NK-92 (cell line): ENCODE measurements around the gene ZBTB45.
"Not testable (repeated sequence)": the region's sequence is repeated elsewhere in the genome, so short reads cannot be mapped to it uniquely, and the experiment has no call there.

Experiments
- DNase-seq: peaks from one replicate; lab custom pipeline; 2025; ENCODE audit not compliant: unreplicated experiment; lab: John Stamatoyannopoulos, UW

Gene ZBTB45

DNA sequence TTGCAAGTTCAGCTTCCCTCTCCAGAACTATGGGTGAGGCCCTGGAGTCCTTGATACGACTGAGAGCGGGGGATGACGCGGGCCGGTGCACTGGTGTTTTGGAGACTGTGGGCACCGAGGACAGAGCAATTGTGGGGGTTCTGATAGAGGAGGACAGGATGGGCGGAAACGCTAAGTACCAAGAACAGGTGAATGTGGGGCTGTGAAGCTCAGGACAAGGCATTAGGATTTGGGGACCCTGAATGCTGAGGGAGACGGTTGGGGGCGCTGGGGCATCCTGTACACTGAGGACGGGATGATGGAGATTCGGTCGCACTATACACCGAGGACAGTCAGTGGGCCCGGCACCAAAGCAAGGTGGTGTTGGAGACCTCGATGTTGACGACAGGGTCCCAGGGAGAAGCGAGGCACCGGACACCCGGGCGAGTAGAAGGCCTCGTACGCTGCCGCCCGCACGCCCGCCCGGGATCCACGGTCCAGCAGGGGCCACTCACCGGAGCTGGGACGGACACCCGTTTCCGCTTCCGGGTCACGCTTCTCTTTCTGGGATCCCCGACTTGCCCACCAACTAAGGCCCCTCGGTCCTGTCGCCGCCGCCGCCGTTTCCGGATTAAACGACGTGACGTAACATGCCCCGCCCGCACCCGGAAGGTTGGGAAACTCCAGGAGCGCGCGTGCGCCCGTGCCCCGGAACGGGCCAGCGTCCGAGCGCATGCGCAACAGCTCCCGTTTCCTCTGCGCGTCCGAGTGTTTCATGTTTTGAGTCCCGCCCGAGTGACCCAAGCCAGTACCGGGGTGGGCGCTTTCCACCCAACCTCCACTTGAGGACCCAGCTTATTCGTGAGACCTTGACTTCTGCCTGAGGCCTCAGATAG, 35.1 kb upstream of the ZBTB45 start, which contains the start of gene CHMP2A:
Gene CHMP2A, minus strand, starts transcription at position 612 of the 875 bp plus-strand sequence. CDS start 893 bp downstream, outside the sequence.
- DNase-seq: no peak

DNA sequence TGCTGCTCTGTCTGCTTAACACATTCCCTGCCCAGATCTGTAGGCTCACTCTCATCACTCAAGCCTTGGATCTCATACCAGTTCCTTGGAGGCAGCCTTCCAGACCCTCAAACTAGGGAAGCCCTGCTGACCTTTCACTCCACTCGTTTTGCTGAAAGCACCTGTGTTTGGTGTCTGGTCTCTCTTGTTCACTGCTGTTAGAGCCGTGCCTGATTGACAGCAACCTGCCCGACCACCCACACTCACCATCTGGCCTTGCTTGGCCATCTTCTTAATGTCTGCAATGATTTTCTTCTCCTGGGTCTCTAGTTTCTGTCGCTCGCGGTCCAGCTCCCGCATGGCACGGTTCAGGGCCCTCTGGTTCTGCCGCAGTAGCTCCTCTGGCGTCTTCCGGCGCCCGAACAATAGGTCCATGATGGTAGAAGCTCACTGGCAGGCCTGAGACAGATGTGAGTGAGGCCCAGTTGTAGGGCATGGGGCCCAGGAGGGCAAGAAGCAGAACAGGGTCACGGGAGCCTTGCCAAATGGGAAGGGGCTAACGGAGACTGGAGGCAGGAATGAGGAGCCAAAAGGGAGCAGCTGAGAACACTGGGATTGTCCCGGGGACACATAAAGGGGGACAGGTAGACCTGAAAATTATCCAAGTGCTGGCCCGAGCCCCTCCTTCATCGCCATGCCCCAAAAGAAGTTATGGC, 34.3 kb upstream of the ZBTB45 start:
- no peak for DNase-seq

DNA sequence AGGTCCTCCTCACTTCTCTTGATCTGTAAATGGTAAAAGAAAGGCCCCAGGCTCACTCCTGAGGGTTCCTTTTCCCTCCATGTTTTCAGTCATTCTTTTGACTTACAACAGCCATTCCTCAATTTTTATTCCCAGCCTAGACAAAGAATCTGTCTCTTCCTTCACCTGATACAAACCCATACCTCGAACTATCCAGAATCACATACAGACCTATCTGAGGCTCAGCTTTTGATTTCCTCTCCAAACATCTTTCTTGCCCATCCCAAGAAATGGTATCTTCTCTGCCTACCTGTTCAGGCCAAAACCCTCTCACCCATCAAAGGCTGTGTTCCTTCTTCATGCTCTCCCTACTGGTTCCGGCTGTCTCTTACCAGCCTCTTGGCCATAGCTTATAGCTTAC, 33.0 kb upstream of the ZBTB45 start:
- DNase-seq: no peak

DNA sequence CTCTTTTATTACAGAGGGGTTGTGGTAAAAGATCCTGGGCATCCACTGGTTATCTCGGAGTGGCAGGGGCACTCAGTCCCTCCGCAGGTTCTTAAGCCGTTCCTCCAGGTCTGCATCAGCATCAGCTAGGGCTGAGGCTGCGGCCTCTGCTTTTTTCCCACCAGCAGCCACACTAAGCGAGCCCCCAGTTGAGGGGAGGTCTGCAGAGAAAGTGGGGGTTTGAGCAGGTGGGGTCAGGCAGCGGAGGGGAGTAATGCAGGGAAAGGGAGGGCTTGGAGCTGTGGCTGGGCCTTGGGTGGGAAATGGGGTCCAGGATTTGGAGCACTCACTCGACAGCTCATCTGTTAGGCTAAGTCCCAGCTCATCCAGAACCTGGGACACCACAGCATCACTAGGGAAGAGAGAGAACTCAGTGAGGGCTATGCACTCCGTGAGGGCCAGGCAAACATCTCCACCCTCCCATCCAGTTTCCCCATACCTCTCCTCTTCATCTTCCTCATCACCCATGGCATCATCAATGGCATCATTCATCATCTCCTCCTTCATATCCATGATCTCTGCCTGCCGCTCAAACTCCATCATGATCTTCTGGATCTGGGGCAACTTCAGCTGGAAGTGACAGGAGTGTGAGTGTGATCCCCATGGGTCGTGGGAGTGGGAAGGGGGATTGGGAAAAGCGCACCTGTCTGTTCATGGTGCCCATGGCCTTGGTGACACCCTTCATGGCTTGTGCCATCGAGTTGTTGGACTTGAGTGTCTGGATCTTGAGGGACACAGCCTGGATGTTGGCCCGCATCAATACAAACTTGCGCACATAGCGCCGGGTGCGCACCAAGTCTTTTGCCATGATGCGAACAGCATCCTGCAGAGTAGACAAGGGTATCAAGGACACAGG, 32.2 kb upstream of the ZBTB45 start:
- no peak for DNase-seq

DNA sequence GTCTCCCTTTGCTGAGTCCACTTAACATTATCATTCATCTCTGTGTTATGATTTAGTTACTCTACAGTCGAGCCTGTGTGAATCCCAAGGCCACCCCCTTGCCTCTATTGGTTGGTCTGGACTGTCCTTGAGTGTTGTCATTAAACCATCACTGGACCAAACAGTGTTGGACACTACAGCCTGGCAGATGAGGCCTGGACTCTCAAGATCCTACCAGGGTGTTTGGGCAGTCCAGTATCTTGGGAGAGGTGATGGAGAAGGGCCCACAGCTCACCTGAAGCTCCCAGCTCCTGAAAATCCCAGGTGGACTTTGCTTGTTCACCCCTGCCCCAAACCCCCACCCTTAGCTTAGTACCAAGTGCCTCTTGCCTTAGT, 31.5 kb upstream of the ZBTB45 start:
- no peak for DNase-seq

DNA sequence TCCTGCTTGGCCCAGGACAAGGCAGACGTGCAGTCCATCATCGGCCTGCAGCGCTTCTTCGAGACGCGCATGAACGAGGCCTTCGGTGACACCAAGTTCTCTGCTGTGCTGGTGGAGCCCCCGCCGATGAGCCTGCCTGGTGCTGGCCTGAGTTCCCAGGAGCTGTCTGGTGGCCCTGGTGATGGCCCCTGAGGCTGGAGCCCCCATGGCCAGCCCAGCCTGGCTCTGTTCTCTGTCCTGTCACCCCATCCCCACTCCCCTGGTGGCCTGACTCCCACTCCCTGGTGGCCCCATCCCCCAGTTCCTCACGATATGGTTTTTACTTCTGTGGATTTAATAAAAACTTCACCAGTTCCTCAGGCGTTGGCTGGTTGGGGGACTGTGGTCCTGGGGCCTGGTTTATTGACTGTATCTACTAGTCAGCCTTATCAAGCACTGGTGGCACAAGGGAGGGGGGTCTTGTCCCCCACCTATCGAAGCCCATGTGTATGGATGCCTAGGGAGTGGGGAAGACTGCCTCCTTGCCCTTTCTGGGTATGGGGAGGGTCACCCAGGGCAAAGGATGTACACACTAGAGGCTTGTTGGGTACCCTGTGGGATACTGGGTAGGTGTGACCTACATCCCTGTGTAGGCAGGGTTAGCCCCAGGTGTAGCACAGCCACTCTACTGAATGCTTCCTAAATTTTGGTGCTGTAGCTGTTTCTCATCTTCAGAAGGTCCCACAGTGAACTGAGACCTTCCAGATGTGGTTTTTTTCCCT, 30.9 kb upstream of the ZBTB45 start:
- no peak for DNase-seq

DNA sequence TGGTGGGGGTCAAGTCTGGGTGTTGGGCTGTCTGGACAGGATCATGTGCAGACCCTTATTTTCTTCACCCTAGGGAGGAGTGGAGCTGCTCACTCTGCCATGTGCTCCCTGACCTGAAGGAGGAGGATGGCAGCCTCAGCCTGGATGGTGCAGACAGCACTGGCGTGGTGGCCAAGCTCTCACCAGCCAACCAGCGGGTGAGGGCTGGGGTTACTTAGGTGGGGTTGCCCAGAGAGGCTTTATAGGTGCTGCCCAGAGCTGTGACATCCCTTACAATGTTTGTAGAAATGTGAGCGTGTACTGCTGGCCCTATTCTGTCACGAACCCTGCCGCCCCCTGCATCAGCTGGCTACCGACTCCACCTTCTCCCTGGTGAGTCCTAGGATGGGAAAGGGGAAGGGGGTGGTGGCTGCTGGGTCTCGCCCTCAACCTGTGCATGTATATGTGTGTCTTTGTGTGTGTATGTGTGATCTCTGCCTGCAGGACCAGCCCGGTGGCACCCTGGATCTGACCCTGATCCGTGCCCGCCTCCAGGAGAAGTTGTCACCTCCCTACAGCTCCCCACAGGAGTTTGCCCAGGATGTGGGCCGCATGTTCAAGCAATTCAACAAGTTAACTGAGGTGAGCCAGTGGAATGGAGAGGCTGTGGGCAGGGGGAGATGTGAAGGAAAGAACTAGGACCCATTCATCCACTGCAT, 30.2 kb upstream of the ZBTB45 start:
- no peak for DNase-seq

DNA sequence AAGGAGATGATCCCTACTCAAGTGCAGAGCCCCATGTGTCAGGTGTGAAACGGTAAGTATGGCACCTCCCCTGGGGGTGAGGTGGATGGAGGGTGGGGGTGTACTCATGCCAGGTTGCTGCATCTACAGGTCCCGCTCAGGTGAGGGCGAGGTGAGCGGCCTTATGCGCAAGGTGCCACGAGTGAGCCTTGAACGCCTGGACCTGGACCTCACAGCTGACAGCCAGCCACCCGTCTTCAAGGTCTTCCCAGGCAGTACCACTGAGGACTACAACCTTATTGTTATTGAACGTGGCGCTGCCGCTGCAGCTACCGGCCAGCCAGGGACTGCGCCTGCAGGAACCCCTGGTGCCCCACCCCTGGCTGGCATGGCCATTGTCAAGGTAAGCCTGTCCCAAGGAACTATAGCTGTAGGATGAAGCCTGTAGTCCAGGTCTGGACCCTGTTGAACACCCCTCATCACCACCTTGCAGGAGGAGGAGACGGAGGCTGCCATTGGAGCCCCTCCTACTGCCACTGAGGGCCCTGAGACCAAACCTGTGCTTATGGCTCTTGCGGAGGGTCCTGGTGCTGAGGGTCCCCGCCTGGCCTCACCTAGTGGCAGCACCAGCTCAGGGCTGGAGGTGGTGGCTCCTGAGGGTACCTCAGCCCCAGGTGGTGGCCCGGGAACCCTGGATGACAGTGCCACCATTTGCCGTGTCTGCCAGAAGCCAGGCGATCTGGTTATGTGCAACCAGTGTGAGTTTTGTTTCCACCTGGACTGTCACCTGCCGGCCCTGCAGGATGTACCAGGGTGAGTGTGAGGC, 29.5 kb upstream of the ZBTB45 start:
- DNase-seq: no peak

DNA sequence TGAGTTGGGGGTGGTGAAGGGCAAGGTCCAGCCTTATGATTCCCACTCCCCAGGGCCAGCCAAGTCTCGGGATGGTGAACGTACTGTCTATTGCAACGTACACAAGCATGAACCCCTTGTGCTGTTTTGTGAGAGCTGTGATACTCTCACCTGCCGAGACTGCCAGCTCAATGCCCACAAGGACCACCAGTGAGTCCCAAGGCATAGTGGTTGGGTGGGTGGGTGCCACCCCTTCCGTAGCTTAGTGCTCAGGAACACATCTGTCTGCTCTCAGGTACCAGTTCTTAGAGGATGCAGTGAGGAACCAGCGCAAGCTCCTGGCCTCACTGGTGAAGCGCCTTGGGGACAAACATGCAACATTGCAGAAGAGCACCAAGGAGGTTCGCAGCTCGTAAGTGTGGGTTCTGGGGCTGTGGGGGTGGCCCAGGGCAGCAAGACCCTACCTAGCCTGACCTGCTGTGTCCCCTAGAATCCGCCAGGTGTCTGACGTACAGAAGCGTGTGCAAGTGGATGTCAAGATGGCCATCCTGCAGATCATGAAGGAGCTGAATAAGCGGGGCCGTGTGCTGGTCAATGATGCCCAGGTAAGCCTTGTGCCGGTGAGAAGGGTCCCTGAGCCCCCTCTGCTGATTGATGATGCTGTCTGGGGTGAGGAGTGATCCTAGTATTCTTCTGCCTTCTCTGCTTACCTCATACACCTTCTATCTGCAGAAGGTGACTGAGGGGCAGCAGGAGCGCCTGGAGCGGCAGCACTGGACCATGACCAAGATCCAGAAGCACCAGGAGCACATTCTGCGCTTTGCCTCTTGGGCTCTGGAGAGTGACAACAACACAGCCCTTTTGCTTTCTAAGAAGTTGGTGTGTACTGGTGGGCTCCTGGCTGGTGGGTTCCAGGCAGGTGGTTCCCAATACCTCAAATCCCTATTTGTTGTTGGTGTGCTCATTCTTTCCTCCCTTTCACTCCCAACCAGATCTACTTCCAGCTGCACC, 28.0 kb upstream of the ZBTB45 start:
- DNase-seq: no peak

DNA sequence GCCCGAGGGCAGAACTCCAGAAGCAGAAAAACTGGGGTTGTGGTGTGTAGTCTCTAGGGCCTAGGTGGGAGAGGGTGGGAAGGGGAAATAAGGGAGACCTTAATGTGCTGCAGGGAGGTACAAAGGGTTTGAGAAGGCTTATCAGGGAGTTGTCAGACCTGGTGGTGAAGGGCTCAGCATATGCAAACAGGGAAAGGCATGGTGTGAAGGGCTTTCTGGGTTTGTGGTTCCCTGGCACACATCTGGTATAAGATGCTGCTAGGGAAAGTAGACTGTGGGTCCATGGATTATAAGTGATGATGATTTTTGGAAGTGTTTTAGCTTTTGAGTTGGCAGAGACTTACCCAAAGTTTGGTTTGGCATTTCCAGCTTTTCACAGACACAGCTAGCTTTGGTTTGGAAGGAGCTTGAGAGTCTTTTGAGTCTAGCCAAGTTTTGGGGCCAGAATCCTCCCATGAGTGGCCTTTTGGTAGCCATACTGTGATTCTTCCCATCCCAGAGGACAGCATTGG, 26.5 kb upstream of the ZBTB45 start:
- DNase-seq: no peak

DNA sequence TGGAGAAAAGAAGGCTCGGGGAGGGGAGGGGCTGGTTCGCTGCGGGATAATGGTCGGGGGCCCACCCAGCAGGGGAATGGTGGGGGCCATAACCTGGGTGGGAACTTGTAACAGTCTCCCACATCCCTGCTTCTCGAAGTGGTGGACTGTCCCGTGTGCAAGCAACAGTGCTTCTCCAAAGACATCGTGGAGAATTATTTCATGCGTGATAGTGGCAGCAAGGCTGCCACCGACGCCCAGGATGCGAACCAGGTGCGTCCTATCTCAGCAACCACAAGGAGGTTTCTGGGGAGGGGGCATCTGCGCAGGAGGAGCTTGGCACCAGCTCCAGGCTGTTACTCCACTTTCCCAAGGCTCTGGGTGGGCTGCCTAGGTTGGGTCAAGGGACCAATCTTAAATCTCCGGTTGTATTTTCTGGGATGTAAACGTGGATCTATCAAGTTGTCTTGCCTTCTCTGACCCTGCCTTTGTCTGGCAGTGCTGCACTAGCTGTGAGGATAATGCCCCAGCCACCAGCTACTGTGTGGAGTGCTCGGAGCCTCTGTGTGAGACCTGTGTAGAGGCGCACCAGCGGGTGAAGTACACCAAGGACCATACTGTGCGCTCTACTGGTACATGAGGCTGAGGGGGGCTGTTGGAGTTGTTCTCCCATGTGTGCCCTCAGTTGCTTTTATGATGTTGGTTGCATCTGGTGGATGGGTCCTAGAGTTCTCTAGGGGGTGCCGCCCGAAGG, 25.8 kb upstream of the ZBTB45 start:
- no peak for DNase-seq

DNA sequence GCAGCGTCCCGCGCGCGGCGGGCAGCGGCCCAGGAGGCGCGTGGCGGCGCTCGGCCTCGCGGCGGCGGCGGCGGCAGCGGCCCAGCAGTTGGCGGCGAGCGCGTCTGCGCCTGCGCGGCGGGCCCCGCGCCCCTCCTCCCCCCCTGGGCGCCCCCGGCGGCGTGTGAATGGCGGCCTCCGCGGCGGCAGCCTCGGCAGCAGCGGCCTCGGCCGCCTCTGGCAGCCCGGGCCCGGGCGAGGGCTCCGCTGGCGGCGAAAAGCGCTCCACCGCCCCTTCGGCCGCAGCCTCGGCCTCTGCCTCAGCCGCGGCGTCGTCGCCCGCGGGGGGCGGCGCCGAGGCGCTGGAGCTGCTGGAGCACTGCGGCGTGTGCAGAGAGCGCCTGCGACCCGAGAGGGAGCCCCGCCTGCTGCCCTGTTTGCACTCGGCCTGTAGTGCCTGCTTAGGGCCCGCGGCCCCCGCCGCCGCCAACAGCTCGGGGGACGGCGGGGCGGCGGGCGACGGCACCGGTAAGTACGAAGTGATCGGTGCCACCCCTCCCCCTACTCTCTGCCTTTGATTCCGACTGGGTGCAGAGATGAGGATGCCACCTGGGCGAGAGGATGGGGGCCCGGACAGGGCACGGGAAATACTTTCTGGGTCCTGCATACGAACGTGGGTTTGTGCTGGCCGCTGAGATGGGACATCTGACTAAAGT, 25.1 kb upstream of the ZBTB45 start:
- DNase-seq: no peak

DNA sequence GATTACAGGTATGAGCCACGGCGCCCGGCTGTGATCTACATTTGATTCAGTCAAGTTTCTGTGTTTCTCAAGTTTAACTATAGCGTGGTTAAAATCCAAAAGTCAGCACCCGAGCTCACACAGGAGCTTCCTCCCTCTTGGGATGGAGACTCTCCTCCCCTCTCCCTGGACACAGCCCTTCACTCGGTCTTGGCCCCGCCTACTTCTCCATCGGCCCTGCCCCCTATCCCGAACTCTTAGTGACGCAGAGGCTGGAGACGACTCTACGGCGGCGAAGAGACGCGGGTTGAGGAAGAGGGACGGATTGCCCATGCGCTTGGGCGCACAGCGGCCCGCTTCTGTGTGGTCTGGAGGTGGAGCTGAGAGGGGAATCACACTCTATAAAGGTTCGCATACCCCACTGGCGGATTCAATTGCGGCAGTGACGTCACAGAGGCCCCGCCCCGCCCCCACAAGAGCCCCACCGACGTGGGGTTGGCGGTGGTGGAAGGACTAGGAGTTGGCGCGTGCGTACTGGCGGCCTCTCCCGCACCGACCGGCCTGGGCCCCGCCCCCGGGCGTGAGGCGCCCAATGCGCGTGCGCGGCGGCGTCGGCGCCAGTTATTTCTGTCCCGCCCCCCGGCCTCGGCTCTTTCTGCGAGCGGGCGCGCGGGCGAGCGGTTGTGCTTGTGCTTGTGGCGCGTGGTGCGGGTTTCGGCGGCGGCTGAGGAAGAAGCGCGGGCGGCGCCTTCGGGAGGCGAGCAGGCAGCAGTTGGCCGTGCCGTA, 24.4 kb upstream of the ZBTB45 start, which contains the start of gene TRIM28:
Gene TRIM28, plus strand, starts transcription at position 239 of the 765 bp plus-strand sequence. CDS start 694 bp downstream, outside the sequence.
- DNase-seq: no peak

DNA sequence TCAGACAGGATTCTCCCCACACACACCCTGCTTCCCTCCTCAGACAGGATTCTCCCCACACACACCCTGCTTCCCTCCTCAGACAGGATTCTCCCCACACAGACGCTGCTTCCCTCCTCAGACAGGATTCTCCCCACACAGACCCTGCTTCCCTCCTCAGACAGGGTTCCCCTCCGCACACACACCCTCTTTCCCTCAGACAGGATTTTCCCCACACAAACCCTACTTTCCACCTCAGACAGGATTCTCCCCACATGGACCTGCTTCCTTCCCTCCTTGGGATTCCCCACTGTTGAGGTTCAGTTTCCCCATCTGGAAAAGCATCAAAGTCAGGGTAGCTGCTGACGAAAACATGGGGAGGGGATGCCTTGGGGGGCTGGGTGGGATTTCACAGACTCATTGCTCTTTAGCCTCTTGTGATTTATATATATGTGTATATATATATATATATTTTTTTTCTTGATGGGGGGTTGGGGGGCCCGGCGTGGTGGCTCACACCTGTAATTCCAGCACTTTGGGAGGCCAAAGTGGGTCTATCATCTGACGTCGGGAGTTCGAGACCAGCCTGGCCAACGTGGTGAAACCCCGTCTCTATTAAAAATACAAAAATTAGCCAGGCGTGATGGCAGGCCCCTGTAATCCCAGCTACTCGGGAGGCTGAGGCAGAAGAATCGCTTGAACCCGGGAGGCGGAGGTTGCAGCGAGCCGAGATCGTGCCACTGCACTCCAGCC, 23.2 kb upstream of the ZBTB45 start:
- DNase-seq: not testable (repeated sequence)

DNA sequence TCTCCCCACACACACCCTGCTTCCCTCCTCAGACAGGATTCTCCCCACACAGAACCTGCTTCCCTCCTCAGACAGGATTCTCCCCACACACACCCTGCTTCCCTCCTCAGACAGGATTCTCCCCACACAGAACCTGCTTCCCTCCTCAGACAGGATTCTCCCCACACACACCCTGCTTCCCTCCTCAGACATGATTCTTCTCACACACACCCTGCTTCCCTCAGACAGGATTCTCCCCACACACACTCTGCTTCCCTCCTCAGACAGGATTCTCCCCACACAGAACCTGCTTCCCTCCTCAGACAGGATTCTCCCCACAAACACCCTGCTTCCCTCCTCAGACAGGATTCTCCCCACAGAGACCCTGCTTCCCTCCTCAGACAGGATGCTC, 19.6 kb upstream of the ZBTB45 start:
- not testable (repeated sequence) for DNase-seq
